Natural killer cell (primary cell): ENCODE data around the gene JDP2. TPM values are rescaled to one million over a fixed set of nuclear protein-coding genes. Genes with fewer than 3 reads are reported as not detected.

ENCODE experiments used
- ATAC-seq, 3 donors: fragments of 150-1000 bp in 2 of 3; fragments of 200-7000 bp in 1 of 3; cut with Tn5 transposase; 1 replicate in 1 of 3; 2 replicates in 2 of 3; pipeline ENCODE4 v1.10.0; 2021; ENCODE audit warnings: mild to moderate bottlenecking in 2 of 3, moderate library complexity in 2 of 3
- DNase-seq, 2 donors: peaks; one replicate each; pipeline versions ENCODE4 v3.0.0 to v3.0.0-alpha.2; 2013 to 2021; ENCODE audit warnings: mixed read lengths in 1 of 2
- H3K27ac ChIP-seq: one replicate; pipeline ENCODE4 v1.5.1; 2013; ENCODE audit warnings: mild to moderate bottlenecking, low read length
- H3K27me3 ChIP-seq: one replicate; pipeline ENCODE4 v1.6.1; 2013; ENCODE audit warnings: low read length; ENCODE audit not compliant: control insufficient read depth, insufficient read depth
- H3K36me3 ChIP-seq: one replicate; pipeline ENCODE4 v1.6.1; 2013; ENCODE audit warnings: low read length; ENCODE audit not compliant: control insufficient read depth, insufficient read depth
- H3K4me1 ChIP-seq: one replicate; pipeline ENCODE4 v1.6.1; 2013; ENCODE audit warnings: low read length; ENCODE audit not compliant: control insufficient read depth, insufficient read depth
- H3K4me3 ChIP-seq: one replicate; pipeline ENCODE4 v1.5.1; 2013; ENCODE audit warnings: low read length
- H3K9me3 ChIP-seq: one replicate; pipeline ENCODE4 v1.6.1; 2013; ENCODE audit warnings: low read length; ENCODE audit not compliant: control insufficient read depth, insufficient read depth
- H3K27ac Mint-ChIP-seq, 2 donors: one replicate each; pipeline ENCODE4 v1.8.0; 2022; ENCODE audit warnings: mild to moderate bottlenecking in 2 of 2, mixed read lengths in 2 of 2, moderate library complexity in 1 of 2
- H3K27me3 Mint-ChIP-seq, 2 donors: one replicate each; pipeline ENCODE4 v1.8.0; 2022; ENCODE audit warnings: low read depth in 2 of 2, mixed read lengths in 2 of 2
- H3K36me3 Mint-ChIP-seq: one replicate; pipeline ENCODE4 v1.8.0; 2022; ENCODE audit warnings: mixed read lengths
- H3K4me1 Mint-ChIP-seq, 2 donors: one replicate each; pipeline ENCODE4 v1.8.0; 2022; ENCODE audit warnings: mixed read lengths in 2 of 2
- H3K4me3 Mint-ChIP-seq: one replicate; pipeline ENCODE4 v1.8.0; 2022; ENCODE audit warnings: mild to moderate bottlenecking, moderate library complexity, mixed read lengths
- H3K9me3 Mint-ChIP-seq, 2 donors: one replicate each; pipeline ENCODE4 v1.8.0; 2022; ENCODE audit warnings: mixed read lengths in 2 of 2
- CTCF ChIP-seq: fragments of 200-600 bp; IDR thresholded peaks from one replicate; pipeline ENCODE4 v1.8.0; 2022; ENCODE audit warnings: antibody characterized with exemption
- WGBS: methylation state at CpG from one replicate; pipeline ENCODE4 v1.1.7; 2013; ENCODE audit warnings: missing lambda C conversion rate; ENCODE audit not compliant: insufficient coverage; 5-methylcytosine and 5-hydroxymethylcytosine counted together
- intact Hi-C: fragments of 100-400 bp; cut with micrococcal nuclease; formaldehyde crosslinking; loops from one replicate; pipeline ENCODE4 v1.14.2; 2022
- total RNA-seq, 4 donors: library from RNA; stranded (reverse); fragments of 120-200 nt in 1 of 4; gene quantifications; one replicate each; pipeline versions ENCODE4 v1.2.3 to v1.2.4, GENCODE V29; 2013 to 2022

JDP2 gene
- total RNA-seq, 3 donors from 2014 or later (not counting 1 experiment from before 2014, with no cell fraction given): 1.9 to 10.5 (median 3.2) TPM

- ATAC-seq: no peak
- H3K27ac ChIP-seq: no peak overlapping the region
Observed at GRCh38 chr14:75495882-75496281, 68.1 kb downstream of the JDP2 start.

GRCh38 chr14:75496755-75497154 lies 68.9 kb downstream of the JDP2 start:
- Mint-ChIP-seq H3K9me3 (no peaks in the 10 kb centered on the region), H3K4me1 (peaks cover 10 to 11% of the 10 kb centered on the region in 2 donors), H3K27ac (peak overlapping the region in 1 of 2 donors; percentile 10), H3K27me3 (no peaks in the 10 kb centered on the region), H3K36me3 (no peaks in the 10 kb centered on the region), H3K4me3 (no peak overlapping the region)
- H3K27me3 ChIP-seq: no peaks in the 10 kb centered on the region
- intact Hi-C loops: no loop called here
- H3K9me3 ChIP-seq: no peaks in the 10 kb centered on the region
- ATAC-seq (no peak), DNase-seq (no peak)
- H3K36me3 ChIP-seq: no peaks in the 10 kb centered on the region
- WGBS: 66% methylated on average over 4 of the region's 4 CpGs
- no peak overlapping the region for H3K27ac ChIP-seq
- no peak for TF ChIP-seq CTCF
- no peak overlapping the region for H3K4me3 ChIP-seq
- H3K4me1 ChIP-seq: peaks cover 9% of the 10 kb centered on the region

More at GRCh38 chr14:75495882-75496281, 68.1 kb downstream of the JDP2 start:
- intact Hi-C loops: no loop called here
- Mint-ChIP-seq H3K27me3 (no peaks in the 10 kb centered on the region), H3K36me3 (no peaks in the 10 kb centered on the region), H3K9me3 (no peaks in the 10 kb centered on the region), H3K4me3 (no peak overlapping the region), H3K27ac (no peak overlapping the region), H3K4me1 (peaks cover 10 to 11% of the 10 kb centered on the region in 2 donors)
- TF ChIP-seq CTCF: no peak
- Histone ChIP-seq H3K4me1 (peaks cover 9% of the 10 kb centered on the region), H3K27me3 (no peaks in the 10 kb centered on the region), H3K4me3 (no peak overlapping the region), H3K9me3 (no peaks in the 10 kb centered on the region), H3K36me3 (no peaks in the 10 kb centered on the region)
- no peak for DNase-seq
- 64% methylated on average over 5 of the region's 5 CpGs for WGBS

GRCh38 chr14:75497191-75497590 lies 69.4 kb downstream of the JDP2 start:
- ATAC-seq: peak in 1 of 3 donors; percentile 46
- H3K9me3 ChIP-seq: no peaks in the 10 kb centered on the region
- 13% methylated on average over 4 of the region's 4 CpGs for WGBS
- no peaks in the 10 kb centered on the region for H3K36me3 Mint-ChIP-seq
- H3K27me3 Mint-ChIP-seq: no peaks in the 10 kb centered on the region
- no peaks in the 10 kb centered on the region for H3K9me3 Mint-ChIP-seq
- intact Hi-C loops: no loop called here
- no peaks in the 10 kb centered on the region for H3K36me3 ChIP-seq
- TF ChIP-seq CTCF: no peak
- H3K4me3 Mint-ChIP-seq: no peak overlapping the region
- H3K27me3 ChIP-seq: no peaks in the 10 kb centered on the region
- DNase-seq: peak in 1 of 2 donors; percentile 50
- H3K27ac Mint-ChIP-seq: peak overlapping the region in 1 of 2 donors; percentile 10
- H3K4me1 Mint-ChIP-seq: peaks cover 10 to 11% of the 10 kb centered on the region in 2 donors
- peaks cover 9% of the 10 kb centered on the region for H3K4me1 ChIP-seq
- no peak overlapping the region for H3K27ac ChIP-seq
- no peak overlapping the region for H3K4me3 ChIP-seq

- peaks cover 9% of the 10 kb centered on the region for H3K4me1 ChIP-seq
- DNase-seq: no peak
- no peak for TF ChIP-seq CTCF
- Mint-ChIP-seq H3K4me1 (peaks cover 10 to 11% of the 10 kb centered on the region in 2 donors), H3K27me3 (no peaks in the 10 kb centered on the region), H3K4me3 (no peak overlapping the region), H3K9me3 (no peaks in the 10 kb centered on the region), H3K36me3 (no peaks in the 10 kb centered on the region), H3K27ac (no peak overlapping the region)
- no peaks in the 10 kb centered on the region for H3K27me3 ChIP-seq
- H3K36me3 ChIP-seq: no peaks in the 10 kb centered on the region
- 85% methylated on average over 11 of the region's 11 CpGs for WGBS
- no peaks in the 10 kb centered on the region for H3K9me3 ChIP-seq
- no peak for ATAC-seq
- no peak overlapping the region for H3K27ac ChIP-seq
- no peak overlapping the region for H3K4me3 ChIP-seq
- intact Hi-C loops: no loop called here
Observed at GRCh38 chr14:75497701-75498100, 69.9 kb downstream of the JDP2 start.
